Measurements from ENCODE around the gene CUEDC1.

CUEDC1 gene

GRCh38 chr17:57871155-57871554 lies 84.1 kb downstream of the CUEDC1 start:
- no peak overlapping the region for H3K9ac ChIP-seq (ENCODE audit: low read depth in 1 of 2, low read length in 2 of 2)
- H3K9me3 ChIP-seq (ENCODE audit: control insufficient read depth in 2 of 2, low read length in 2 of 2): no peaks in the 10 kb centered on the region
- H3K27ac ChIP-seq (ENCODE audit: low read depth in 2 of 2, low read length in 2 of 2): no peak overlapping the region
- H3K4me3 ChIP-seq (ENCODE audit: low read length in 2 of 2): no peak overlapping the region
- H3K4me1 ChIP-seq (ENCODE audit: control insufficient read depth in 2 of 2, insufficient read depth in 2 of 2, low read length in 2 of 2): peaks cover 20 to 37% of the 10 kb centered on the region in 2 donors
- no peaks in the 10 kb centered on the region for H3K27me3 ChIP-seq (ENCODE audit: control insufficient read depth in 2 of 2, insufficient read depth in 2 of 2, low read length in 2 of 2)
- H3K36me3 ChIP-seq (ENCODE audit: control insufficient read depth in 2 of 2, insufficient read depth in 2 of 2, low read length in 2 of 2): peaks cover 6 to 14% of the 10 kb centered on the region in 2 donors

GRCh38 chr17:57870283-57870635 lies 85.0 kb downstream of the CUEDC1 start:
- Histone ChIP-seq H3K9ac (ENCODE audit: low read depth in 1 of 2, low read length in 2 of 2) (no peak overlapping the region), H3K27me3 (ENCODE audit: control insufficient read depth in 2 of 2, insufficient read depth in 2 of 2, low read length in 2 of 2) (no peaks in the 10 kb centered on the region), H3K27ac (ENCODE audit: low read depth in 2 of 2, low read length in 2 of 2) (no peak overlapping the region), H3K4me1 (ENCODE audit: control insufficient read depth in 2 of 2, insufficient read depth in 2 of 2, low read length in 2 of 2) (peaks cover 20 to 36% of the 10 kb centered on the region in 2 donors), H3K36me3 (ENCODE audit: control insufficient read depth in 2 of 2, insufficient read depth in 2 of 2, low read length in 2 of 2) (peaks cover 6 to 14% of the 10 kb centered on the region in 2 donors), H3K4me3 (ENCODE audit: low read length in 2 of 2) (no peak overlapping the region), H3K9me3 (ENCODE audit: control insufficient read depth in 2 of 2, low read length in 2 of 2) (no peaks in the 10 kb centered on the region)

- H3K9ac ChIP-seq (ENCODE audit: low read depth in 1 of 2, low read length in 2 of 2): no peak overlapping the region
- H3K4me1 ChIP-seq (ENCODE audit: control insufficient read depth in 2 of 2, insufficient read depth in 2 of 2, low read length in 2 of 2): peaks cover 14 to 32% of the 10 kb centered on the region in 2 donors
- H3K36me3 ChIP-seq (ENCODE audit: control insufficient read depth in 2 of 2, insufficient read depth in 2 of 2, low read length in 2 of 2): peaks cover 6 to 14% of the 10 kb centered on the region in 2 donors
- no peaks in the 10 kb centered on the region for H3K9me3 ChIP-seq (ENCODE audit: control insufficient read depth in 2 of 2, low read length in 2 of 2)
- no peaks in the 10 kb centered on the region for H3K27me3 ChIP-seq (ENCODE audit: control insufficient read depth in 2 of 2, insufficient read depth in 2 of 2, low read length in 2 of 2)
- no peak overlapping the region for H3K4me3 ChIP-seq (ENCODE audit: low read length in 2 of 2)
- no peak overlapping the region for H3K27ac ChIP-seq (ENCODE audit: low read depth in 2 of 2, low read length in 2 of 2)
Measured at GRCh38 chr17:57869617-57870282, 85.5 kb downstream of the CUEDC1 start.

GRCh38 chr17:57868910-57869616 lies 86.1 kb downstream of the CUEDC1 start:
- Histone ChIP-seq H3K36me3 (ENCODE audit: control insufficient read depth in 2 of 2, insufficient read depth in 2 of 2, low read length in 2 of 2) (peaks cover 6 to 14% of the 10 kb centered on the region in 2 donors), H3K4me3 (ENCODE audit: low read length in 2 of 2) (no peak overlapping the region), H3K4me1 (ENCODE audit: control insufficient read depth in 2 of 2, insufficient read depth in 2 of 2, low read length in 2 of 2) (peaks cover 10 to 29% of the 10 kb centered on the region in 2 donors), H3K27me3 (ENCODE audit: control insufficient read depth in 2 of 2, insufficient read depth in 2 of 2, low read length in 2 of 2) (no peaks in the 10 kb centered on the region), H3K9me3 (ENCODE audit: control insufficient read depth in 2 of 2, low read length in 2 of 2) (no peaks in the 10 kb centered on the region), H3K9ac (ENCODE audit: low read depth in 1 of 2, low read length in 2 of 2) (no peak overlapping the region), H3K27ac (ENCODE audit: low read depth in 2 of 2, low read length in 2 of 2) (peak overlapping the region; percentile 35 to 70)

- H3K4me3 ChIP-seq (ENCODE audit: low read length in 2 of 2): no peak overlapping the region
- no peaks in the 10 kb centered on the region for H3K9me3 ChIP-seq (ENCODE audit: control insufficient read depth in 2 of 2, low read length in 2 of 2)
- H3K4me1 ChIP-seq (ENCODE audit: control insufficient read depth in 2 of 2, insufficient read depth in 2 of 2, low read length in 2 of 2): peaks cover 9 to 27% of the 10 kb centered on the region in 2 donors
- H3K9ac ChIP-seq (ENCODE audit: low read depth in 1 of 2, low read length in 2 of 2): no peak overlapping the region
- peak overlapping the region; percentile 35 to 70 for H3K27ac ChIP-seq (ENCODE audit: low read depth in 2 of 2, low read length in 2 of 2)
- H3K36me3 ChIP-seq (ENCODE audit: control insufficient read depth in 2 of 2, insufficient read depth in 2 of 2, low read length in 2 of 2): peaks cover 6 to 14% of the 10 kb centered on the region in 2 donors
- H3K27me3 ChIP-seq (ENCODE audit: control insufficient read depth in 2 of 2, insufficient read depth in 2 of 2, low read length in 2 of 2): no peaks in the 10 kb centered on the region
Measured at GRCh38 chr17:57868007-57868909, 87.0 kb downstream of the CUEDC1 start.

- no peak overlapping the region for H3K4me3 ChIP-seq (ENCODE audit: low read length in 2 of 2)
- H3K36me3 ChIP-seq (ENCODE audit: control insufficient read depth in 2 of 2, insufficient read depth in 2 of 2, low read length in 2 of 2): peaks cover 3 to 12% of the 10 kb centered on the region in 2 donors
- H3K27ac ChIP-seq (ENCODE audit: low read depth in 2 of 2, low read length in 2 of 2): peak overlapping the region in 1 of 2 donors; percentile 70
- H3K9me3 ChIP-seq (ENCODE audit: control insufficient read depth in 2 of 2, low read length in 2 of 2): no peaks in the 10 kb centered on the region
- H3K4me1 ChIP-seq (ENCODE audit: control insufficient read depth in 2 of 2, insufficient read depth in 2 of 2, low read length in 2 of 2): peaks cover 12 to 24% of the 10 kb centered on the region in 2 donors
- H3K27me3 ChIP-seq (ENCODE audit: control insufficient read depth in 2 of 2, insufficient read depth in 2 of 2, low read length in 2 of 2): no peaks in the 10 kb centered on the region
- H3K9ac ChIP-seq (ENCODE audit: low read depth in 1 of 2, low read length in 2 of 2): no peak overlapping the region
Measured at GRCh38 chr17:57867126-57867525, 88.1 kb downstream of the CUEDC1 start.

- Histone ChIP-seq H3K9me3 (ENCODE audit: control insufficient read depth in 2 of 2, low read length in 2 of 2) (no peaks in the 10 kb centered on the region), H3K27ac (ENCODE audit: low read depth in 2 of 2, low read length in 2 of 2) (no peak overlapping the region), H3K4me3 (ENCODE audit: low read length in 2 of 2) (no peak overlapping the region), H3K4me1 (ENCODE audit: control insufficient read depth in 2 of 2, insufficient read depth in 2 of 2, low read length in 2 of 2) (peaks cover 16 to 27% of the 10 kb centered on the region in 2 donors), H3K36me3 (ENCODE audit: control insufficient read depth in 2 of 2, insufficient read depth in 2 of 2, low read length in 2 of 2) (peaks cover 3 to 11% of the 10 kb centered on the region in 2 donors), H3K9ac (ENCODE audit: low read depth in 1 of 2, low read length in 2 of 2) (no peak overlapping the region), H3K27me3 (ENCODE audit: control insufficient read depth in 2 of 2, insufficient read depth in 2 of 2, low read length in 2 of 2) (no peaks in the 10 kb centered on the region)
Measured at GRCh38 chr17:57866723-57867122, 88.5 kb downstream of the CUEDC1 start.

GRCh38 chr17:57866319-57866718 lies 88.9 kb downstream of the CUEDC1 start:
- H3K27ac ChIP-seq (ENCODE audit: low read depth in 2 of 2, low read length in 2 of 2): no peak overlapping the region

GRCh38 chr17:57864273-57864672 lies 90.9 kb downstream of the CUEDC1 start:
- Histone ChIP-seq H3K9ac (ENCODE audit: low read depth in 1 of 2, low read length in 2 of 2) (no peak overlapping the region), H3K27ac (ENCODE audit: low read depth in 2 of 2, low read length in 2 of 2) (no peak overlapping the region), H3K4me1 (ENCODE audit: control insufficient read depth in 2 of 2, insufficient read depth in 2 of 2, low read length in 2 of 2) (peaks cover 29 to 32% of the 10 kb centered on the region in 2 donors), H3K36me3 (ENCODE audit: control insufficient read depth in 2 of 2, insufficient read depth in 2 of 2, low read length in 2 of 2) (peaks cover 0 to 2% of the 10 kb centered on the region in 2 donors), H3K9me3 (ENCODE audit: control insufficient read depth in 2 of 2, low read length in 2 of 2) (no peaks in the 10 kb centered on the region), H3K4me3 (ENCODE audit: low read length in 2 of 2) (no peak overlapping the region), H3K27me3 (ENCODE audit: control insufficient read depth in 2 of 2, insufficient read depth in 2 of 2, low read length in 2 of 2) (no peaks in the 10 kb centered on the region)

More at GRCh38 chr17:57866319-57866718, 88.9 kb downstream of the CUEDC1 start:
- peaks cover 19 to 29% of the 10 kb centered on the region in 2 donors for H3K4me1 ChIP-seq (ENCODE audit: control insufficient read depth in 2 of 2, insufficient read depth in 2 of 2, low read length in 2 of 2)
- H3K9me3 ChIP-seq (ENCODE audit: control insufficient read depth in 2 of 2, low read length in 2 of 2): no peaks in the 10 kb centered on the region
- H3K36me3 ChIP-seq (ENCODE audit: control insufficient read depth in 2 of 2, insufficient read depth in 2 of 2, low read length in 2 of 2): peaks cover 3 to 9% of the 10 kb centered on the region in 2 donors
- no peak overlapping the region for H3K4me3 ChIP-seq (ENCODE audit: low read length in 2 of 2)
- H3K27me3 ChIP-seq (ENCODE audit: control insufficient read depth in 2 of 2, insufficient read depth in 2 of 2, low read length in 2 of 2): no peaks in the 10 kb centered on the region
- H3K9ac ChIP-seq (ENCODE audit: low read depth in 1 of 2, low read length in 2 of 2): no peak overlapping the region
